Measurements from ENCODE around the gene RAPSN. TPM values are rescaled to one million over a fixed set of nuclear protein-coding genes. Genes with fewer than 3 reads are reported as not detected.

Gene RAPSN
- polyA plus RNA-seq, 1 donor (not counting 4 experiments of a cell fraction or from before 2014, with no cell fraction given): 0.28 TPM

DNA sequence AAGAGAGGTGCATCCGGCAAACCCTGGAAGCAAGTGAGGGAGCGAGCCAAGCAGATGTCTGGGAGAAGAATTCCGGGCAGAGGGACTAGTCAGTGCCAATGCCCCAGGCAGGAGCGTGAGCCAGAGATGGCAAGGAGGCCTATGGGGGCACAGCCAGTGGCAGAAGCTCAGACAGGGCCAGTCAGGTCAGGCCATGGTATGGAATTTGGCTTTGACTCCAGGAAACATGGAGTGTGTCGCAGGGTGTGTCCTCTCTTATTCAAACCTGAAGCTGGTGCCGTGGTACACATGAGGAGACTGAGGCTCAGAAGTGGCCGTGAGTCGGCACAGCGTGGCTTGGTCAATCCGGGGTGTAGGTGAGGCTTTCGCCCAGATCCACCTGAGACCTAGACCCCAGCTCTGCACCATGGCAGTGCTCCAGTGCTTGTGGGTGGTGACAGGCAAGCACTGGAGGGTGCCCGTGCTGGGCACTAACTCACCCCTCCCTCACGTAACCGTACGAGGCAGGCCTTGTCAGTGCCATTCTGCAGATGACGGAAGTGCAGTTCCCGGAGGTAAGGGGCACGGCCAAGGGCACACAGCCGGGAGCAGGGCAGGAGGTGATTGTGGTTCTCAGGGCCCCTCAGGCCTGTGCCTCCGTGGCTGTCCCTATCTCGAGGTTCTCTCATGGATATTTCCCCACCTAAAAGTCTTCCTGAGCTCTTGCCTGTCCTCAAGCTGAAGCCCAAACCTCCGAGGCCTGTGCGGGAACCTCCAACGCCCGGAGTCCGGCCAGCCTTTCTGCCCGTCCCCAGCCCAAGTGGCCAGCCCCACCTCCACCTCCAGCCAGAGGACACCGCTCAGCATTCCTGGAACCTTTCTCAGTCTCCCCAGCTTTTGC, 60.0 kb downstream of the RAPSN start:
- H3K27ac ChIP-seq (ENCODE audit: control insufficient read depth, insufficient read depth, low read length): no peak overlapping the region
- DNase-seq (ENCODE audit: low read depth, low spot score): no peak
- peak; percentile 87 for FAIRE-seq
- no peaks in the 10 kb centered on the region for H4K20me1 ChIP-seq (ENCODE audit: control insufficient read depth, extremely low read depth, insufficient read depth, low read length)
- H3K9ac ChIP-seq (ENCODE audit: control insufficient read depth, extremely low read depth, insufficient read depth, low read length): peak overlapping the region; percentile 9
- no peaks in the 10 kb centered on the region for H3K9me1 ChIP-seq (ENCODE audit: control insufficient read depth, extremely low read depth, insufficient read depth, low read length)
- no peak overlapping the region for H3K4me3 ChIP-seq (ENCODE audit: control insufficient read depth in 2 of 3, extremely low read depth in 1 of 3, insufficient read depth in 2 of 3, low read depth in 1 of 3, low read length in 3 of 3)
- H3K36me3 ChIP-seq (ENCODE audit: control insufficient read depth in 2 of 2, extremely low read depth in 1 of 2, insufficient read depth in 2 of 2, low read length in 2 of 2): no peaks in the 10 kb centered on the region
- H3K9me3 ChIP-seq (ENCODE audit: control insufficient read depth, low read depth, low read length): no peaks in the 10 kb centered on the region
- dilution Hi-C loops (cut with MboI; ENCODE audit: extremely low pct_ligation_motif_present, low sequenced_read_pairs): no loop called here
- peak overlapping the region; percentile 53 for H3K4me2 ChIP-seq (ENCODE audit: control insufficient read depth, extremely low read depth, insufficient read depth, low read depth, low read length)
- peaks cover 12% of the 10 kb centered on the region for H3K4me1 ChIP-seq (ENCODE audit: control insufficient read depth, extremely low read depth, insufficient read depth, low read length)
- H3K79me2 ChIP-seq (ENCODE audit: control insufficient read depth, insufficient read depth, low read length): no peaks in the 10 kb centered on the region
- TF ChIP-seq, protein P1, sequence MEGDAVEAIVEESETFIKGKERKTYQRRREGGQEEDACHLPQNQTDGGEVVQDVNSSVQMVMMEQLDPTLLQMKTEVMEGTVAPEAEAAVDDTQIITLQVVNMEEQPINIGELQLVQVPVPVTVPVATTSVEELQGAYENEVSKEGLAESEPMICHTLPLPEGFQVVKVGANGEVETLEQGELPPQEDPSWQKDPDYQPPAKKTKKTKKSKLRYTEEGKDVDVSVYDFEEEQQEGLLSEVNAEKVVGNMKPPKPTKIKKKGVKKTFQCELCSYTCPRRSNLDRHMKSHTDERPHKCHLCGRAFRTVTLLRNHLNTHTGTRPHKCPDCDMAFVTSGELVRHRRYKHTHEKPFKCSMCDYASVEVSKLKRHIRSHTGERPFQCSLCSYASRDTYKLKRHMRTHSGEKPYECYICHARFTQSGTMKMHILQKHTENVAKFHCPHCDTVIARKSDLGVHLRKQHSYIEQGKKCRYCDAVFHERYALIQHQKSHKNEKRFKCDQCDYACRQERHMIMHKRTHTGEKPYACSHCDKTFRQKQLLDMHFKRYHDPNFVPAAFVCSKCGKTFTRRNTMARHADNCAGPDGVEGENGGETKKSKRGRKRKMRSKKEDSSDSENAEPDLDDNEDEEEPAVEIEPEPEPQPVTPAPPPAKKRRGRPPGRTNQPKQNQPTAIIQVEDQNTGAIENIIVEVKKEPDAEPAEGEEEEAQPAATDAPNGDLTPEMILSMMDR (optimal IDR thresholded peaks at IDR 0.05 in 1 of 3, IDR thresholded peaks at IDR 0.05 in 1 of 3, conservative IDR thresholded peaks at IDR 0.05 in 1 of 3; ENCODE audit: extremely low read depth in 1 of 3, insufficient read depth in 2 of 3, low read length in 3 of 3): no peak
- no peak for TF ChIP-seq EZH2 (IDR thresholded peaks at IDR 0.05; ENCODE audit: low read length)
- peak overlapping the region; percentile 94 for H2AFZ ChIP-seq (ENCODE audit: control insufficient read depth, low read length)
- no peaks in the 10 kb centered on the region for H3K27me3 ChIP-seq (ENCODE audit: control insufficient read depth, extremely low read depth, insufficient read depth, low read length)

DNA sequence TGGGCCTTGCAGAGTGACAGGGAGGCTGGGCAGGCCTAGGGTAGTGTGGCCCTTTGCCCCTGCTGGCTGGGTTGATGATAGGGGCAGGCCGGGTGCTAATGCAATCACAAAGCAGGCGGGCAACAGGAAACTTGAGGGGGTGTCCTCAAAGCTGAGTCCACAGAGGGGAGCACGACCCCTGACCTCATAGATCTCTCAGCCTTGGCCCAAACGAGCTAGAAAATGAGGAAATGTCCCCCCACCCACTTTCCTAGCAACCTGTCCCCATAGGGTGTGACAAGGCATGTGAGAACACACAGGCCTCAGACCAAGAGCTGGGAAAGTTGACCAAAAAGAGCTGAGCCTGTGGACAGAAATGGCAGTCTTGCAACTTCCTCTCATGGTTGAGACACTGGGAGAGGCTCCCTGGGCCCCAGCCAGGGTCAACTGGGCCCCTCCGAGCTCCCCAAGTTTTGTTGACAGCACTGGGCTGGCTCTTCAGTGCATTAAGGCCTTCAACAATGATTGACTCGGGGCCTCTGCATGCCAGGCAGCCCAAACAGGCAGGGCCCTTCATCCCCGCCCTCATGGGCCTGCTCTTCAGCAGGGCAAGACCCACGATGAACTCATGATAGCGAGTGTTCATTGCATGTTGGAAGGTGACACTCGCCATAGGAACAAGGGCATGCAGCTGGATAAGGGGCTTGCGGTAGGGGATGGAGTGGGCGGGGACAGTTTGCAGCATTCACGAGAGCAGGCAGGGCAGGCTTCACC, 60.8 kb downstream of the RAPSN start:
- Histone ChIP-seq H3K27ac (ENCODE audit: control insufficient read depth, insufficient read depth, low read length) (no peak overlapping the region), H3K4me2 (ENCODE audit: control insufficient read depth, extremely low read depth, insufficient read depth, low read depth, low read length) (peak overlapping the region; percentile 53), H3K4me3 (ENCODE audit: control insufficient read depth in 2 of 3, extremely low read depth in 1 of 3, insufficient read depth in 2 of 3, low read depth in 1 of 3, low read length in 3 of 3) (no peak overlapping the region), H3K9me1 (ENCODE audit: control insufficient read depth, extremely low read depth, insufficient read depth, low read length) (no peaks in the 10 kb centered on the region), H3K9ac (ENCODE audit: control insufficient read depth, extremely low read depth, insufficient read depth, low read length) (no peak overlapping the region), H3K4me1 (ENCODE audit: control insufficient read depth, extremely low read depth, insufficient read depth, low read length) (peaks cover 12% of the 10 kb centered on the region), H3K36me3 (ENCODE audit: control insufficient read depth in 2 of 2, extremely low read depth in 1 of 2, insufficient read depth in 2 of 2, low read length in 2 of 2) (no peaks in the 10 kb centered on the region), H2AFZ (ENCODE audit: control insufficient read depth, low read length) (peak overlapping the region; percentile 94), H3K79me2 (ENCODE audit: control insufficient read depth, insufficient read depth, low read length) (no peaks in the 10 kb centered on the region), H4K20me1 (ENCODE audit: control insufficient read depth, extremely low read depth, insufficient read depth, low read length) (no peaks in the 10 kb centered on the region), H3K27me3 (ENCODE audit: control insufficient read depth, extremely low read depth, insufficient read depth, low read length) (no peaks in the 10 kb centered on the region), H3K9me3 (ENCODE audit: control insufficient read depth, low read depth, low read length) (no peaks in the 10 kb centered on the region)
- TF ChIP-seq, protein P1 (optimal IDR thresholded peaks at IDR 0.05 in 1 of 3, IDR thresholded peaks at IDR 0.05 in 1 of 3, conservative IDR thresholded peaks at IDR 0.05 in 1 of 3; ENCODE audit: extremely low read depth in 1 of 3, insufficient read depth in 2 of 3, low read length in 3 of 3): no peak
- TF ChIP-seq EZH2 (IDR thresholded peaks at IDR 0.05; ENCODE audit: low read length): no peak
- DNase-seq (ENCODE audit: low read depth, low spot score) (no peak), FAIRE-seq (no peak)
- dilution Hi-C loops (cut with MboI; ENCODE audit: extremely low pct_ligation_motif_present, low sequenced_read_pairs): no loop called here

Small RNA genes within 50 kb of the gene (small RNA-seq; reads per million reads assigned to genes)
- 0 reads per million in 3 experiments for gene MIR4487 (ENCODE audit: insufficient read length in 3 of 3, low read depth in 3 of 3, low replicate concordance in 1 of 3)

Other genes starting within 250 kb of the RAPSN start
- gene DDB2, start 234.2 kb downstream of the RAPSN start, polyA plus RNA-seq: 34.9 to 50.5 TPM (median 45.0 TPM) in 3 replicates
- gene ACP2, start 200.3 kb downstream of the RAPSN start, polyA plus RNA-seq: 10.9 to 19.8 TPM (median 11.5 TPM) in 3 replicates
- 7.6 to 10.3 TPM (median 9.1 TPM) in 3 replicates for gene NR1H3, start 191.1 kb downstream of the RAPSN start, polyA plus RNA-seq
- 9.3 to 14.4 TPM (median 11.9 TPM) in 3 replicates for gene MADD, start 179.0 kb downstream of the RAPSN start, polyA plus RNA-seq
- gene MYBPC3, start 96.4 kb downstream of the RAPSN start, polyA plus RNA-seq: not detected in 3 replicates
- gene SPI1, start 70.6 kb downstream of the RAPSN start, polyA plus RNA-seq: not detected in 3 replicates
- gene SLC39A13, start 40.5 kb downstream of the RAPSN start, polyA plus RNA-seq: 35.3 to 62.3 TPM (median 59.9 TPM) in 3 replicates
- 96.1 to 172 TPM (median 156 TPM) in 3 replicates for gene PSMC3, start 22.7 kb downstream of the RAPSN start, polyA plus RNA-seq
- gene CELF1, start 104.0 kb upstream of the RAPSN start, polyA plus RNA-seq: 90.9 to 110 TPM (median 100 TPM) in 3 replicates
- 64.9 to 78.1 TPM (median 74.4 TPM) in 3 replicates for gene PTPMT1, start 116.5 kb upstream of the RAPSN start, polyA plus RNA-seq
- 14.0 to 17.1 TPM (median 15.4 TPM) in 3 replicates for gene KBTBD4, start 129.8 kb upstream of the RAPSN start, polyA plus RNA-seq
- gene NDUFS3, start 129.9 kb upstream of the RAPSN start, polyA plus RNA-seq: 102 to 119 TPM (median 107 TPM) in 3 replicates
- gene FAM180B, start 137.5 kb upstream of the RAPSN start, polyA plus RNA-seq: 0.06 TPM in 1 of 3 replicates, not detected in the others
- gene C1QTNF4, start 145.3 kb upstream of the RAPSN start, polyA plus RNA-seq: 0.10 TPM in 1 of 3 replicates, not detected in the others
- gene MTCH2, start 193.4 kb upstream of the RAPSN start, polyA plus RNA-seq: 153 to 232 TPM (median 185 TPM) in 3 replicates

All from keratinocyte (primary cell).